ENCODE measurements around the gene FXYD1.

- TF ChIP-seq RFX5 (IDR thresholded peaks at IDR 0.05; ENCODE audit: low read length) = no peak
- no peak for TF ChIP-seq RAD21 (IDR thresholded peaks at IDR 0.05; ENCODE audit: low read length)
- TF ChIP-seq CTCF (IDR thresholded peaks at IDR 0.05) = no peak
- TF ChIP-seq EP300 (IDR thresholded peaks at IDR 0.05; ENCODE audit: borderline replicate concordance in 1 of 2, low read depth in 1 of 2, low read length in 1 of 2) = no peak
These were observed 5.2 kb downstream of the FXYD1 start for GRCh38 chr19:35143818-35144217.

Data from SK-N-SH (cell line).